Naive B cell (primary cell): Measurements from ENCODE around the gene DENND4A. TPM values are rescaled to one million over a fixed set of nuclear protein-coding genes. Genes with fewer than 3 reads are reported as not detected.

Experiments used
- ATAC-seq, 2 donors: fragments of 150-1000 bp; cut with Tn5 transposase; 2 replicates each; pipeline ENCODE4 v1.10.0; 2021; ENCODE audit warnings: low read depth in 2 of 2, mild to moderate bottlenecking in 2 of 2, moderate library complexity in 2 of 2
- DNase-seq: peaks from one replicate; pipeline ENCODE4 v3.0.0; 2022
- H3K27ac Mint-ChIP-seq, 6 donors: one replicate each; pipeline ENCODE4 v1.8.0; 2020 to 2022; ENCODE audit warnings: mild to moderate bottlenecking in 6 of 6, mixed read lengths in 6 of 6, moderate library complexity in 5 of 6, inconsistent platforms in 2 of 6
- H3K27me3 Mint-ChIP-seq, 3 donors: one replicate each; pipeline ENCODE4 v1.8.0; 2021 to 2022; ENCODE audit warnings: mixed read lengths in 3 of 3, mild to moderate bottlenecking in 1 of 3
- H3K36me3 Mint-ChIP-seq, 2 donors: one replicate each; pipeline ENCODE4 v1.8.0; 2020 to 2022; ENCODE audit warnings: mixed read lengths in 2 of 2, inconsistent platforms in 1 of 2, mild to moderate bottlenecking in 1 of 2
- H3K4me1 Mint-ChIP-seq, 3 donors: one replicate each; pipeline ENCODE4 v1.8.0; 2020 to 2022; ENCODE audit warnings: mixed read lengths in 3 of 3, inconsistent platforms in 1 of 3, mild to moderate bottlenecking in 1 of 3, moderate library complexity in 1 of 3
- H3K4me3 Mint-ChIP-seq, 8 donors: one replicate each; pipeline ENCODE4 v1.8.0; 2020 to 2022; ENCODE audit warnings: mild to moderate bottlenecking in 8 of 8, mixed read lengths in 8 of 8, moderate library complexity in 8 of 8, inconsistent platforms in 2 of 8
- H3K9me3 Mint-ChIP-seq, 7 donors: one replicate each; pipeline ENCODE4 v1.8.0; 2020 to 2022; ENCODE audit warnings: mixed read lengths in 7 of 7, mild to moderate bottlenecking in 5 of 7, inconsistent platforms in 2 of 7, moderate library complexity in 1 of 7
- polyA plus RNA-seq, 6 donors: library from polyadenylated mRNA; unstranded; fragments of 300-500 nt; fragmentation: Illumina TruSeq; gene quantifications; one replicate each; pipeline ENCODE4 v1.2.3, GENCODE V29; 2021; ENCODE audit warnings: low read depth in 6 of 6

The DENND4A gene
- polyA plus RNA-seq, 6 donors from 2014 or later, result 18.3 to 38.9 (median 26.8) TPM

DNA sequence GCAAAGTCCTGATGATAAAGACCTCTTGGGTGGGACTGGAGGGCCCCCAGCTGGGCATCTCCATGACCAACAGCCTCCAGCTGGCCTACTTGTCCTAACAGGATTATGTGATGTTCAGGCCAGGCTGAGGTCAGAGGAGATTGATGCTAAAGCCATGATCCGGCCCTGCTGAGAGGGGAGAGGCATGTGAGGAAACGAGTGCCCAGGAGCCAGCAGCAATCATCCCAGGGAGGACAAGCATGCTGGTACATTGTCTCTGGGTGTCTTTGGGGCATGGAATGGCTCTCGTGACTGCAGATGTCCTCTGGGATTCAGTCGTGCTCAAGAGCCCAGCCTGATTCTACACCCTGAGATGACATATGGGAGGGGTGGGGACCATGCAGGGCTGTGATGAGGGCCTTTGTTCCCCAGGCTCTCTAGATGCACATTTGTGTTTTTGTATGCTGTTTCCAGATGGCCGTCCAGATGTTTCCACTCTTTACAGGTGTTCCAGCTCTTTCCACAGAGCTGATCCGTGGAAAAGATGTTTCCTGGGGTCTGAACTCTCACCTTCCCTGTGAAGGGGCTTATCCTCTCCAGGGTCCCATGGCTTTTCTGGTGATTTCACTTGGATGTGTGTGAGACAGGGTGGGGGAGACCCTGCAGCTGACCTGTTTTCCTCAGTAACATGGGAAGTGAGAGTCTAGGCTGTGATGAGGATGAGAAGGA is 150.2 kb downstream of the DENND4A start:
- peaks cover 11 to 24% (median 17%) of the 10 kb centered on the region in 3 donors for H3K4me1 Mint-ChIP-seq
- peak overlapping the region in 4 of 6 donors; percentile 3 to 57 (median 48) for H3K27ac Mint-ChIP-seq
- no peaks in the 10 kb centered on the region for H3K9me3 Mint-ChIP-seq

DNA sequence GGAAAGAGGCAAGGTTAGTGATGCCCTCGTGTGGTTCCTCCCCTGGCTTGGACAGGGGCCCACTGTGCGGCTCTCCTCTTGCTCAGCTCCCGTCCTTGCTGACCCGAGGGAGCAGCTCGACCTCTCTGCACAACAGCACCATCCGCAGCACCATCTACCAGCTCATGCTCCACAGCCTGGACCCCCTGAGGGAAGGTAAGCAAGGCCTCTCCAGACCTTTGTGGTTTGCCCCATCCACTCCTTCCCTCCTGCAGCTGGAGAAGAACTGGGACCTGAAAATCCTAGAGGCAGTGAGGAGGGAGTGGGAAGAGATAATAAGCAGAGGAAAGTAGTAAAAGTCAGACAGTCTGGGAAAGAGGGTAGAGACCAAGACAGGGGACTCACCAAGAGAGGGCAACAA is 152.6 kb downstream of the DENND4A start:
- Mint-ChIP-seq H3K4me1 (peaks cover 11 to 14% (median 13%) of the 10 kb centered on the region in 3 donors), H3K36me3 (no peaks in the 10 kb centered on the region), H3K27ac (no peak overlapping the region), H3K27me3 (no peaks in the 10 kb centered on the region), H3K4me3 (no peak overlapping the region), H3K9me3 (no peaks in the 10 kb centered on the region)
- ATAC-seq (no peak), DNase-seq (no peak)

More for the DNA sequence above, 150.2 kb downstream of the DENND4A start:
- H3K27me3 Mint-ChIP-seq, result no peaks in the 10 kb centered on the region
- H3K36me3 Mint-ChIP-seq, result no peaks in the 10 kb centered on the region
- no peak for ATAC-seq
- DNase-seq, result no peak
- H3K4me3 Mint-ChIP-seq, result no peak overlapping the region

DNA sequence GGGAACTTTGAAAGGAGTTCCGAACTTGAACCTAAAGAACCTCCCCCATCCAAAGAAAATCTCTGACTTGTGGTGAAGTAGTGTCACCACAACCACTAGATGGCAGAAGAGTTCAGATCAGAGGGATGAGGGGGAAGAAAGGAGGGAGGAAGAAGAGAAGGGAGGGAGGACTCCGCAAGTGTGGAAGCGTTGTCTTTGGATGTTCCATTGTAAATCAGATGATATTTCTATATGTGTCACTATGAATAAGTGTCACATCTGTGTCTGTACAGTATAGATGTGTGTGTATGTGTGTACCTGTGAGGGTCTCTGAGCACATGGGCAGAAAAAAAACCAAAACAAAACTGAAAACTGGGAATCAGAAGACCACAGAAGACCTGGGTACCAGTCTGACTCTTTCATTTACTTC is 153.4 kb downstream of the DENND4A start:
- DNase-seq, result peak; percentile 59

DNA sequence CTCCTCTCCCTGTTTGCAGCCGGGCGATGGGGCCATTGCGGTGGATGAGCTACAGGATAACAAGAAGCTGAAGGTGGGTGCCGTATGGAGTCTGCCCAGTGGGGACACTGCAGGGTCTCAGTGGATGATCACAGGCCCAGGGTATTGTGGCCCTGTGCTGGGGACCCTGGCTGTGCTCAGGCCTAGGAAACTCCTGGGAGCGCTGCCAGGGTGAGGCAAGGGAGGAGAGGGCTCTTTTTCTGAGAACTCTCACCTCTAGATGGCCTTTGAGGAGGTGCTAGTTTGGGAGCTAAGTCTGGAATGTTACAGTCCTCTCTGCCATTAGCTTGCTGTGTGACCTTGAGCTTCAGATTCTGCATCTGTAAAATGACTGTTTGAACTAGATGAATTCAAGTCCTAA is 154.0 kb downstream of the DENND4A start:
- no peak overlapping the region for H3K4me3 Mint-ChIP-seq
- ATAC-seq, result no peak

More for the DNA sequence above, 153.4 kb downstream of the DENND4A start:
- Mint-ChIP-seq H3K4me1 (peaks cover 11 to 14% (median 13%) of the 10 kb centered on the region in 3 donors), H3K9me3 (no peaks in the 10 kb centered on the region), H3K27me3 (no peaks in the 10 kb centered on the region), H3K27ac (peak overlapping the region in 3 of 6 donors; percentile 0 to 42 (median 41)), H3K36me3 (no peaks in the 10 kb centered on the region), H3K4me3 (peak overlapping the region in 2 of 8 donors; percentile 2 to 9)
- ATAC-seq, result peak; percentile 82 to 85

DNA sequence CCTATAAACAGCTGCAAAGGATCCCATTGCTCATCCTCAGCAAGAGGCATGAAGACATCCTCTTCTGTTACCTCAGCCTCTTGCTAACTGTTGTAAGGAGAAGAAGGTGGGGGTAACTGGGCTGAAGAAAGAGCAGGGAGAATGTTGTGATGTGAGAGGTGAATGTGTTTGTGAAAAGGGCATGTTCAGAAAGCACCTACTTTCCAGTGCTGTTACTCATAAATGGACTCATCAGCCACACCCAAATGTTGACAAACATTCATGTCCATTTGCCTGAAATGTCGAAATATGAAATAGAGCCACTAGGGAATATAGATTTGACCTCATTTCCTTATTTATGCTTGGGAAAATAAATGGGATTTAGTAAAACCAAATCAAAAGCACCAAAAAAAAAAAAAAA is 157.7 kb downstream of the DENND4A start:
- Mint-ChIP-seq H3K27me3 (no peaks in the 10 kb centered on the region), H3K4me3 (no peak overlapping the region), H3K9me3 (no peaks in the 10 kb centered on the region), H3K4me1 (peaks cover 11 to 23% (median 15%) of the 10 kb centered on the region in 3 donors), H3K36me3 (peaks cover 0 to 3% of the 10 kb centered on the region in 2 donors), H3K27ac (no peak overlapping the region)
- ATAC-seq, result no peak
- DNase-seq, result no peak

More for the DNA sequence above, 154.0 kb downstream of the DENND4A start:
- DNase-seq, result no peak
- Mint-ChIP-seq H3K36me3 (no peaks in the 10 kb centered on the region), H3K9me3 (no peaks in the 10 kb centered on the region), H3K27me3 (no peaks in the 10 kb centered on the region), H3K4me1 (peaks cover 11 to 13% (median 11%) of the 10 kb centered on the region in 3 donors), H3K27ac (peak overlapping the region in 1 of 6 donors; percentile 54)

DNA sequence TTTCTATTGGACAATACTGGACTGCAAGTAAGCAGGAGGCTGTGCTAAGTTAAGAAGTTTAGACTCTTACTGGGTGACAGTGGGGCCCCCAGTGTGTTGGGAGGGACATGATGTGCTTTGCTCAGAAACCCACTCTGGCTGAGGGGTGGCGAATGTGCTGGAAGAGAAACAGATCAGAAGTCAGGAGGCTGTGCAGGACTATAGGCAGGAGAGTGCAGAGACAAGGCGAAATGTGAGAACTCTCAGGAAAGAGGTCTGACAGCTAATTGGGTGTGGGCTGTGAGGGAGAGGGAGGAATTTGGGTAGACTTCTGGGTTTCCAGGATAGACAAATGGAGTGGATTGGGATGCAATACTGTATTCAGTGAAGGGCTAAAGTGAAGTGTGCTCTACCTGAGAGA is 158.3 kb downstream of the DENND4A start:
- Mint-ChIP-seq H3K4me1 (peaks cover 10 to 19% (median 15%) of the 10 kb centered on the region in 3 donors), H3K36me3 (peaks cover 0 to 3% of the 10 kb centered on the region in 2 donors), H3K27ac (peak overlapping the region in 1 of 6 donors; percentile 8), H3K4me3 (no peak overlapping the region), H3K9me3 (no peaks in the 10 kb centered on the region), H3K27me3 (no peaks in the 10 kb centered on the region)
- no peak for DNase-seq
- no peak for ATAC-seq

DNA sequence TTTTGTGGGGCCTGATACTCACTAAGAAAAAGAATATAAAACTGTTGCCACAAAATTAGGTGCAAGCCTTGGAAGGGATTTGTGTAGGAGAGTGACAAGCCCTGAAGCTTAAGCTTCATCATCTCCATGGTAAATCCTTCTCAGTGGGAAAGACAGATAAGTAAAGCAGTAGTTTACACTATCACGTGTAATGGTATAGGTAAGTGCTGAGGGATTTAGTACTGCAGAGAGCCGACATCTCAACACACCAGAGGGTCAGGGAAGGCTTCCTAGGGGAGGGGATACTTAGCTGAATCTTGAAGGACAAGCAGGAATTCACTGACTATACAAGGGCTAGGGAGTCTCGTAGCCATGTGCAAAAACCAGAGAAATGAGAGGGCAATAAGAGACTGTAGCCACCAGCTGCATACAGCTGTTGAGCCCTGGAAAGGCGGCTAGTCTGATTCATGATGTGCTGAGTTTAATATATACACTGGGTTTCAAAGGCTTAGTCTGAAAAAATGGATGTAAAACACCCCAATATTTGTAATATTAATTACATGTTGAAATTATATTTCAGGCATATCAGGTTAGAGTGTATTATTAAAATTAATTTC is 159.2 kb downstream of the DENND4A start:
- Mint-ChIP-seq H3K36me3 (peaks cover 0 to 3% of the 10 kb centered on the region in 2 donors), H3K4me3 (no peak overlapping the region), H3K4me1 (peaks cover under 1 to 14% (median 10%) of the 10 kb centered on the region in 3 donors), H3K27me3 (no peaks in the 10 kb centered on the region), H3K9me3 (no peaks in the 10 kb centered on the region), H3K27ac (peak overlapping the region in 2 of 6 donors; percentile 48 to 63)
- ATAC-seq (no peak), DNase-seq (no peak)

DNA sequence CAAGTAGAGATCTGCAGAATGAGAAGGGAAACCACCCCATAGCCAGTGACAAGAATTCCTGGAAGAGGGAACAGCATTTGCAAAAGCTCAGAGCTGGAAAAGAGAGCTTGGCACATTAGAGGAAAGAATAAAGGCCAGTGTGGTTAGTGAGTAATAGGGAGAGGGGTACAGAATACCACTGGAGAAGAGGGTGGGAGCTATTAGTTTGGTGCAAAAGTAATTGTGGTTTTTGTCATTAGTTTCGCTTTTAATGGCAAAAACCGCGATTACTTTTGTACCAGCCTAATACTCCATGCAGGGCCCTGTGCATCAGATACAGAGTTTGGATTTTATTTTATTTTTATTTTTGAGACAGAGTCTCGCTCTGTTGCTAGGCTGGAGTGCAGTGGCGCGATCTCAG is 160.6 kb downstream of the DENND4A start:
- Mint-ChIP-seq H3K36me3 (peaks cover 0 to 3% of the 10 kb centered on the region in 2 donors), H3K4me1 (peaks cover 0 to 10% (median 5%) of the 10 kb centered on the region in 3 donors), H3K27me3 (no peaks in the 10 kb centered on the region), H3K9me3 (no peaks in the 10 kb centered on the region), H3K4me3 (peak overlapping the region in 1 of 8 donors; percentile 3), H3K27ac (peak overlapping the region in 1 of 6 donors; percentile 47)
- DNase-seq (no peak), ATAC-seq (no peak)

DNA sequence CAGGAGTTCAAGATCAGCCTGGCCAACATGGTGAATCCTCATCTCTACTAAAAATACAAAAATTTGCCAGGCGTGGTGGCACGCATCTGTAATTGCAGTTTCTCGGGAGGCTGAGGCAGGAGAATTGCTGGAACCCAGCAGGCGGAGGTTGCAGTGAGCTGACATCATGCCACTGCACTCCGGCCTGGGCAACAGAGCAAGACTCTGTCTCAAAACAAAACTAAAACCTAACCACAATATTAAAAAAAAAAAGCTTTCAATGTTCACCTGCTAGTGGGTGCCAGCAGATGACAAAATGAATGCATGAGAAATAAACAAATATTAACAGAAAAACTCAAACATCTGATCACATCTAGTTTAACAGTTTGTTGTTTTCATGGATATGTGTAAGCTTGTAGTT is 161.3 kb downstream of the DENND4A start:
- no peak for DNase-seq
- Mint-ChIP-seq H3K9me3 (no peaks in the 10 kb centered on the region), H3K27me3 (no peaks in the 10 kb centered on the region), H3K4me3 (peak overlapping the region in 2 of 8 donors; percentile 3 to 30), H3K4me1 (peaks cover 0 to 10% (median 5%) of the 10 kb centered on the region in 3 donors), H3K27ac (no peak overlapping the region), H3K36me3 (peaks cover 2 to 3% of the 10 kb centered on the region in 2 donors)
- peak in 1 of 2 donors; percentile 40 for ATAC-seq

DNA sequence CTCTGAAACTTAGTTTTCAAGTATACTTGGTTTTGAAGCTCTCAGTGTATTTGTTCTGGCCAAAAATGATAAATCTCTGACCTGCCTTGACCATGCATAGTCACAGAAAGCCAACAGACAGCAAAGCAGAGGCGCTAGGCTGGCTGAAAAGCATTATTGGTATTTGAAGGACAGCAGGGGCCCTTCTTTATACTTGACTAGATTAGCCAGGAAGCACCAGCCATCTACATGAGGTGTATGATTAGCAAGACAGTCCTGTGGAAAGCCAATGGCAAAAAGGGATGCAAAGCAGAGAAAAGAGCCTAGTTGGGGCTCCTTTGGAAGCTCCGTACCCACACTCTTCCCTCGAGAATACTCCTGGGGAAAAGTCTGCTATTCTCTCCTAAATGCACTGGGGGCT is 162.5 kb downstream of the DENND4A start:
- ATAC-seq (no peak), DNase-seq (no peak)
- H3K4me3 Mint-ChIP-seq, result no peak overlapping the region
- H3K27me3 Mint-ChIP-seq, result no peaks in the 10 kb centered on the region
- H3K36me3 Mint-ChIP-seq, result peaks cover 11 to 12% of the 10 kb centered on the region in 2 donors
- no peaks in the 10 kb centered on the region for H3K9me3 Mint-ChIP-seq
- peaks cover 0 to 10% (median 5%) of the 10 kb centered on the region in 3 donors for H3K4me1 Mint-ChIP-seq
- H3K27ac Mint-ChIP-seq, result no peak overlapping the region

DNA sequence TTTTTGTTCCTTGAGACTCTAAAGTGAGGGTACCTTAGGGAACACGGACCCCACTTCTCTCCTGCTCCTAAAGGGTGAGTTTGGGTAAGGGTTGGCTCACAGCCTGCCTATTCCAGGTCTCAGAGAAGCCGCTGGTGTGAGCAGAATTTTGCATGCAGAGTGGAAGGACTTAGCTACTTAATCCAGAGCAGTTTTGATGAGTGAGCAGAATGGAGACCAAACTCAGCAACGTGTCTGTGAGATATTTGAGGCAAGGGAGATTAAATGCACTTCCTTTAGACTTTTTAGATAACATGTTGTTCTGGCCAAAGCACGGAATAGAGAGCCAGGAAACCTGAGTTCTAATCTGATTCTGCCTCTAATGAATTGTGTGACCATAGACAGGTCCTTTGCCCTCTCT is 165.2 kb downstream of the DENND4A start:
- H3K27me3 Mint-ChIP-seq, result no peaks in the 10 kb centered on the region
- peaks cover 0 to 10% (median 5%) of the 10 kb centered on the region in 3 donors for H3K4me1 Mint-ChIP-seq
- H3K4me3 Mint-ChIP-seq, result no peak overlapping the region
- DNase-seq, result no peak
- ATAC-seq, result no peak
- H3K27ac Mint-ChIP-seq, result no peak overlapping the region
- no peaks in the 10 kb centered on the region for H3K9me3 Mint-ChIP-seq
- H3K36me3 Mint-ChIP-seq, result peaks cover 11 to 19% of the 10 kb centered on the region in 2 donors

DNA sequence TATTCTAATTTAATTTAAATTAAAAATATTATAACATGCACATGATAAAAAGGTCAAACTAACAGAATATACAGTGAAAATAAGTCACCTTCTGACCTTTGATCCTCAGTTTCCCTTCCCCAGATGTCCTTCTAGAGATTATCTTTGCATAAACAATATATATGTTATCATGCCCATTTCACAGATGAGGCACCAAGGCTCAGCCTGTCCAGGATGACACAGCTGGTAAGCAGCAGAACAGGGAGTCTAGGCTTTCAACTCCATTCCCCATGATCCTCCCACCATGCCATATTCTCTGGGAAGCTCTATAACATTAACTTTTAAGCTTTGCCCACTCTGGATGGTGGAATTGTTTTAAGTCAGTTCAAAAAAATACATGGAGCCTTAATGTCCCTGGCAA is 169.0 kb downstream of the DENND4A start:
- DNase-seq (no peak), ATAC-seq (no peak)
- H3K36me3 Mint-ChIP-seq, result peaks cover 8 to 19% of the 10 kb centered on the region in 2 donors
- H3K27me3 Mint-ChIP-seq, result no peaks in the 10 kb centered on the region
- no peak overlapping the region for H3K27ac Mint-ChIP-seq
- H3K4me1 Mint-ChIP-seq, result no peaks in the 10 kb centered on the region
- no peak overlapping the region for H3K4me3 Mint-ChIP-seq
- H3K9me3 Mint-ChIP-seq, result no peaks in the 10 kb centered on the region

DNA sequence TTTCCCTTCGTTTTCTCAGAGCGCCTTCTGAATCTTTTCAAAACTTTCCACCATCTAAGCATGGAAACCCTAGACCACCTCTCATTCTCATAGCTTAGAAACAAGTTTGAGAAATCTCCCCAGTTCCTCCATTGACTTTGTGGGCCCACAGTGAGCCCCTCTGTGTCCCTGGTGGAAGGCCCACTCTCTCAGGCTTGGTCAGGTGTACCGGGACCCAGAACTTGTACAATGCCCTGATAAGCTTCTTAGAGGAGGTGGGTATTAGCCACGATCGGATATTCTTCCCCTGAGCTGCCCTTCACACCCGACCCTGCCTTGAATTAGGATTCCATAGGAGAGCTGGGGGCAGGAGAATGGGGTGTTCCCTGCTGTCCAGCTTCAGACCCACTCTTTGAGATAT is 170.5 kb downstream of the DENND4A start, which contains the start of gene SLC24A1:
Gene SLC24A1 (plus strand): TSS at position 301 of the 400 bp plus-strand sequence. CDS start 2,143 bp downstream, outside the sequence.
- Mint-ChIP-seq H3K36me3 (peaks cover 8 to 19% of the 10 kb centered on the region in 2 donors), H3K9me3 (no peaks in the 10 kb centered on the region), H3K4me1 (no peaks in the 10 kb centered on the region), H3K27ac (peak within 1 kb of the TSS in 2 of 6 donors; percentile 17 to 25), H3K4me3 (no peak within 1 kb of the TSS), H3K27me3 (no peaks in the 10 kb centered on the region)
- ATAC-seq (no peak), DNase-seq (no peak)

DNA sequence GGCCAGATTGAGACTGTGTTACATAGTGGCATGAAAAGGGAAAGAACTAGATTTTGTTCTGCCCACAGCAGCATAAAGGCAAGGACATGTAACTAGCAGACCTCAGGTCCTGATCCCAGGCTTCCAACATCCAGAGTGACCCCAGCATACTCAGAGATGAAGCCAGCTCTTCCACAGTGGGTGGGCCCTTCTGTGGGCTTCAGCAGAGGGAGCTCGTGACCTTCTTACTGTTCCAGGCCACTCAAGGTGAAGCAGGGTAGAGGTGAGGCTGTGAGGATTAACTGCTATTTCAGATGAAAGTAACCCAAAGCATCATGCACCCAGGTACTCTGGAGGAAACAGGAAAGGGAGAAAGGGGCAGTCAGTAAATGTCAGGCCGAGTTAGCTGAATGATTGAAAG is 171.3 kb downstream of the DENND4A start:
- Mint-ChIP-seq H3K36me3 (peaks cover 8 to 17% of the 10 kb centered on the region in 2 donors), H3K27me3 (no peaks in the 10 kb centered on the region), H3K4me1 (no peaks in the 10 kb centered on the region), H3K9me3 (no peaks in the 10 kb centered on the region), H3K4me3 (no peak overlapping the region), H3K27ac (peak overlapping the region in 1 of 6 donors; percentile 17)
- no peak for ATAC-seq
- no peak for DNase-seq
